ENCODE measurements around the gene ZNF292.

DNA sequence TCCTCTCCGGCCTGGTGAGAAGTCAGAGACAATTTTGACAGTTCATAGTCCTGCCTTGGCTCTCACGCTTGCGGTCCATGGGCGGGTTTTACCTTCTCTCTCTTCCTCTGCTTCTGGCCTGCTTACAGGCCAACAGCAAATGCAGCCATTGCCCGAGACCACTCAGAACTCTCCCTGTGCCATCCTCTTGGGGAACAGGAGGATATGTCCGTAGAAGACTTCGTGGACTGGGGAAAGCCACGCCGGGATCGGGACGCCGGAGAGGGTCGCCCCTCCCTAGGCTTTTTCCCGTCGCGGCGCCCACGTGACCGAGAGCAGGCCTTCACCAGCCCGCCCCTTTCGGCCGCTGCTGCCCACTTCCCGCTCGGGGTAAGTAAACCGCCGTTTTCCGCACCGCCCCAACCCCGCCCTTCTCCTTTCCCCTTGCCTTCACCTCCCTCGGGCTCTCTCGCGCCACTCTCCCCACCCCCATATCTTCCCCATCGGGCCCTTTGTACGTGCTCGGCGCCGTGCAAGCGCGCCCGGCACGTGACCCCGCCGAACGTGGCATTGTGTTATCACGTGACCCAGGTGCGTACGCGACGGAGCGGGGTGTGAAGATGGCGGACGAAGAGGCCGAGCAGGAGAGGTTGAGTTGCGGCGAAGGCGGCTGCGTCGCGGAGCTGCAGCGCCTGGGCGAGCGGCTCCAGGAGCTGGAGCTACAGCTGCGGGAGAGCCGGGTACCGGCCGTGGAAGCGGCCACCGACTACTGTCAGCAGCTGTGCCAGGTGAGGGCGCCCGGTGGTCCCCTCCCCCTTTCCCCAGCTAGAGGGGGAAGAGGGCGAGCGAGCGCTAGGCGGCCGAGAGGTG is at the start of gene ZNF292:
- TF ChIP-seq CTCF (IDR thresholded peaks at IDR 0.05), result peak in 1 of 5 experiments; percentile 7
- TF ChIP-seq POLR2A (IDR thresholded peaks at IDR 0.05), result peak; percentile 76
- TF ChIP-seq POLR2AphosphoS5 (IDR thresholded peaks at IDR 0.05), result peak; percentile 91 to 93 (median 92)
- peak; percentile 8 for TF ChIP-seq EP300 (IDR thresholded peaks at IDR 0.05; ENCODE audit: low read depth)
